KMS-11 (cell line): Measurements from ENCODE around the gene SCN9A.

ENCODE experiments used
- H2AFZ ChIP-seq: fragments of 200-600 bp; sonication (generic); 2 replicates; pipeline ENCODE4 v1.6.1; 2016; ENCODE audit warnings: antibody characterized with exemption, mixed run types, low read depth
- H3K27ac ChIP-seq: fragments of 200-600 bp; sonication (generic); 2 replicates; pipeline ENCODE4 v1.6.1; 2016; ENCODE audit warnings: mild to moderate bottlenecking, mixed run types
- H3K27me3 ChIP-seq: fragments of 200-600 bp; sonication (generic); 2 replicates; pipeline ENCODE4 v1.6.1; 2017; ENCODE audit warnings: mild to moderate bottlenecking, low read depth, mixed run types, moderate library complexity; ENCODE audit not compliant: insufficient read depth
- H3K36me3 ChIP-seq: fragments of 200-600 bp; sonication (generic); 2 replicates; pipeline ENCODE4 v1.6.1; 2017; ENCODE audit warnings: mild to moderate bottlenecking, mixed run types; ENCODE audit not compliant: insufficient read depth
- H3K4me1 ChIP-seq: fragments of 200-600 bp; sonication (generic); 2 replicates; pipeline ENCODE4 v1.6.1; 2016; ENCODE audit warnings: mild to moderate bottlenecking, low read depth, mixed run types; ENCODE audit not compliant: poor library complexity, severe bottlenecking
- H3K4me2 ChIP-seq: fragments of 200-600 bp; sonication (generic); 2 replicates; pipeline ENCODE4 v1.7.0; 2016; ENCODE audit warnings: mild to moderate bottlenecking, mixed run types
- H3K4me3 ChIP-seq: fragments of 200-600 bp; sonication (generic); IDR thresholded peaks from 2 replicates; pipeline ENCODE4 v1.6.1; 2017; ENCODE audit warnings: low read depth, low read length, mixed read lengths; ENCODE audit not compliant: insufficient read depth
- H3K79me2 ChIP-seq: fragments of 200-600 bp; sonication (generic); 2 replicates; pipeline ENCODE4 v1.6.1; 2016; ENCODE audit warnings: low read depth, mixed run types; ENCODE audit not compliant: insufficient read depth
- H3K9ac ChIP-seq: fragments of 200-600 bp; sonication (generic); 2 replicates; pipeline ENCODE4 v1.6.1; 2016; ENCODE audit warnings: mild to moderate bottlenecking, mixed run types
- H4K20me1 ChIP-seq: fragments of 200-600 bp; sonication (generic); 2 replicates; pipeline ENCODE4 v1.6.1; 2016; ENCODE audit warnings: mild to moderate bottlenecking, mixed run types; ENCODE audit not compliant: insufficient read depth
- CTCF ChIP-seq: fragments of 200-600 bp; sonication (generic); conservative IDR thresholded peaks from 2 replicates; pipeline ENCODE4 v1.6.1; 2017; ENCODE audit warnings: low read depth, mild to moderate bottlenecking, antibody characterized with exemption, low read length, moderate library complexity, mixed read lengths

Gene SCN9A

DNA sequence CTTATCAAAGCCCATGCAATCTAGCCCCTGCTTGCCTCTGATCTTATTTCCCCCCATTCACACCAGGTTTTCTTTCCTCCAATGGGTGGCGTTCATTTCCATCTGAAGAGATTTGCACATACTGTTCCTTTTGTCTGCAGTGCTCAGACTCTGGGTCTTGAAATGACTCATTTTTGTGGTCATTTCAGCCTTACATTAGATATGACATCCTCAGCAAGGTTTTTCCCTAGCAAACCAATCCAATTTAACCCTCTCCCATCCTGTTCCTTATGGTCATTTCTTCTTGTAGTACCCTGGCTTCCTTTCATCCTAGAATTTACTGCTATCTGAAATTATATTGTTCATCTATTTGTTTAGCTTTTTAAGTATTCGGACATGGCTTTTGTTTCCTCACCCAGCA lies 205.4 kb downstream of the SCN9A start:
- no peak for TF ChIP-seq CTCF
- no peak overlapping the region for H3K4me2 ChIP-seq
- no peak overlapping the region for H3K27ac ChIP-seq
- no peaks in the 10 kb centered on the region for H3K27me3 ChIP-seq
- no peaks in the 10 kb centered on the region for H3K36me3 ChIP-seq
- no peaks in the 10 kb centered on the region for H3K79me2 ChIP-seq
- H3K4me1 ChIP-seq = no peaks in the 10 kb centered on the region
- no peak overlapping the region for H2AFZ ChIP-seq
- no peak overlapping the region for H3K9ac ChIP-seq
- no peaks in the 10 kb centered on the region for H4K20me1 ChIP-seq
- no peak overlapping the region for H3K4me3 ChIP-seq

DNA sequence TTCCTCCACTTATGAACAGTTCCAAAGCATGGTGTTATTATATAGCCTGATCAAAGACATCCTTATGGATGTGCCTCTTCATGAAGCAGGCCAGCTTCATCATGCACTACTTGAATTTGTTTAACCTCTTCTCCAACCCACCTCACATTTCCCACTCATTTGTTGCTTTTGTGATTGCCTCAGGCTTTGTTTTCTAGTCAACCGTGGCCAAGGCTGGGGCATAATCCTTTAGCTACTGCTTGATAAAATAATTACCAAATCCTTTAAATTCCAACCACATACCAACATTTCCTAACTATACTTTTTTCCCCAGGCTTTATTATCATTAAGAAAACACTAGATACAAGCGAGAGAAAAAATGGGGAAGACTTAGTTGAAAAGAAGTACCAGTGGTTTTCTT lies 208.3 kb downstream of the SCN9A start:
- no peak overlapping the region for H3K9ac ChIP-seq
- no peaks in the 10 kb centered on the region for H3K79me2 ChIP-seq
- H3K36me3 ChIP-seq = no peaks in the 10 kb centered on the region
- H4K20me1 ChIP-seq = no peaks in the 10 kb centered on the region
- no peak overlapping the region for H3K4me3 ChIP-seq
- H3K27me3 ChIP-seq = no peaks in the 10 kb centered on the region
- no peak overlapping the region for H2AFZ ChIP-seq
- no peak overlapping the region for H3K27ac ChIP-seq
- TF ChIP-seq CTCF = no peak
- no peaks in the 10 kb centered on the region for H3K4me1 ChIP-seq
- no peak overlapping the region for H3K4me2 ChIP-seq

DNA sequence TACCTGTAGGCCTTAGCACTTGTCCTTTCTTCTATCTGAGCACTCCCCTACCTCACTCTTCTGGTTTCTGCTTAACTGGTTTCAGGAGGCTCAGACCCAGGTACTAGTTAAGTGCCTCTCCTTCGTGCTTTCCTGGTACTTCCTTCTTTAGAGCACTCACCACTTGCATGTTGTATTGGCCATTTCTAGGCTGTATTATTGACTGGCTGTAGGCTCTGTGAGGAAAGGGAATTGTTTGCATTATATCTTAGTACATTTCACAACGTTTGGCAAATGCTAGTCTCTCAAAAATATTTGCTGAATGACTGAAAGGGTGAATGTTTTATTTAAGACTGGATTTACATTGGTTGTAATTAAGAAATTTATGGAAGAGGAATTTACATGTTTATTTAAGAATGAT lies 212.0 kb downstream of the SCN9A start:
- H3K27me3 ChIP-seq = no peaks in the 10 kb centered on the region
- no peak overlapping the region for H3K4me3 ChIP-seq
- H3K4me2 ChIP-seq = no peak overlapping the region
- no peaks in the 10 kb centered on the region for H3K36me3 ChIP-seq
- no peaks in the 10 kb centered on the region for H3K79me2 ChIP-seq
- no peaks in the 10 kb centered on the region for H3K4me1 ChIP-seq
- H4K20me1 ChIP-seq = no peaks in the 10 kb centered on the region
- no peak overlapping the region for H3K27ac ChIP-seq
- H2AFZ ChIP-seq = no peak overlapping the region
- TF ChIP-seq CTCF = no peak
- H3K9ac ChIP-seq = no peak overlapping the region

DNA sequence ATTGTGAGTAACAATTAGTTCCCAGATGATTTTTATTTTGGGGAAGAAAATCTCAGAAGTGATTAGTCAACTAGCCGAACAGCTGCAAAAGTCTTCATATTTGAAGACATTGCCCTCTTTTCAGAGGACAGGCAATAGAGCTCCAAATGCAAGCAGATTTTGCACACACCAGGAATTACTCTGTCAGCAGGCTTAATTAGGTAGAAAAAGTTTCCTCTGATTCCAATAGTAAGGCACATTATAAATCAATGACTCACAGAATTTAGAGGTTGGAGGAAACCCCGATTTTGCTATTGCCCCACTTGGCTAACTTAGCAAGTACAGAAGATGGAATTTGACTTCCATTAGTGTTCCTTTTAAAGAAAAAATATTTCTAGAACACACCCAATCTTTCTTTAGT lies 217.2 kb downstream of the SCN9A start:
- no peak for TF ChIP-seq CTCF
- H3K4me3 ChIP-seq = no peak overlapping the region
- H3K9ac ChIP-seq = no peak overlapping the region
- no peak overlapping the region for H3K27ac ChIP-seq
- H3K79me2 ChIP-seq = no peaks in the 10 kb centered on the region
- no peaks in the 10 kb centered on the region for H4K20me1 ChIP-seq
- H3K36me3 ChIP-seq = no peaks in the 10 kb centered on the region
- no peaks in the 10 kb centered on the region for H3K27me3 ChIP-seq
- no peaks in the 10 kb centered on the region for H3K4me1 ChIP-seq
- no peak overlapping the region for H3K4me2 ChIP-seq
- no peak overlapping the region for H2AFZ ChIP-seq

GRCh38 chr2:166157578-166157977 lies 218.2 kb downstream of the SCN9A start:
- H3K79me2 ChIP-seq = no peaks in the 10 kb centered on the region
- no peak overlapping the region for H3K9ac ChIP-seq
- H3K4me2 ChIP-seq = no peak overlapping the region
- no peak for TF ChIP-seq CTCF
- H3K4me1 ChIP-seq = no peaks in the 10 kb centered on the region
- no peaks in the 10 kb centered on the region for H3K36me3 ChIP-seq
- no peak overlapping the region for H2AFZ ChIP-seq
- H3K27me3 ChIP-seq = no peaks in the 10 kb centered on the region
- no peaks in the 10 kb centered on the region for H4K20me1 ChIP-seq
- H3K27ac ChIP-seq = no peak overlapping the region
- H3K4me3 ChIP-seq = no peak overlapping the region
